Stimulated activated CD8-positive, alpha-beta memory T cell treated with anti-CD3 and anti-CD28 coated beads, Interleukin-15, amount 100 ng/mL, for 1 hour (primary cell): Measurements from ENCODE around the gene F8.
"Not testable (repeated sequence)": the region's sequence is repeated elsewhere in the genome, so short reads cannot be mapped to it uniquely, and the experiment has no call there.

Experiments
- DNase-seq: peaks from one replicate; pipeline ENCODE4 v3.0.0-alpha.2; 2020; ENCODE audit warnings: low read depth

The F8 gene

GRCh38 chrX:154816326-154816898 lies 206.1 kb downstream of the F8 start:
- DNase-seq = not testable (repeated sequence)

- DNase-seq = no peak
Measured at GRCh38 chrX:154815274-154815818, 207.2 kb downstream of the F8 start.

- no peak for DNase-seq
Measured at GRCh38 chrX:154813801-154814200, 208.7 kb downstream of the F8 start.

- DNase-seq = no peak
Measured at GRCh38 chrX:154812341-154813101, 210.0 kb downstream of the F8 start.

- DNase-seq = no peak
Measured at GRCh38 chrX:154809939-154810665, 212.4 kb downstream of the F8 start.

- no peak for DNase-seq
Measured at GRCh38 chrX:154806837-154807501, 215.6 kb downstream of the F8 start.

GRCh38 chrX:154805696-154806091 lies 216.8 kb downstream of the F8 start:
- DNase-seq = no peak

- peak; percentile 47 for DNase-seq
Measured at GRCh38 chrX:154804957-154805695, 217.4 kb downstream of the F8 start, which contains the start of gene MPP1. Gene MPP1 (minus strand): TSS chrX:154805485. CDS start chrX:154805373, 112 bp downstream.

- no peak for DNase-seq
Measured at GRCh38 chrX:154804261-154804956, 218.1 kb downstream of the F8 start.

GRCh38 chrX:154802947-154803346 lies 219.6 kb downstream of the F8 start:
- DNase-seq = no peak

- no peak for DNase-seq
Measured at GRCh38 chrX:154800478-154801210, 221.9 kb downstream of the F8 start.

GRCh38 chrX:154799556-154800348 lies 222.8 kb downstream of the F8 start:
- DNase-seq = no peak

GRCh38 chrX:154797006-154797405 lies 225.5 kb downstream of the F8 start:
- DNase-seq = no peak

- DNase-seq = no peak
Measured at GRCh38 chrX:154795016-154795415, 227.5 kb downstream of the F8 start.

- DNase-seq = no peak
Measured at GRCh38 chrX:154793084-154793795, 229.3 kb downstream of the F8 start.

- DNase-seq = no peak
Measured at GRCh38 chrX:154791939-154792338, 230.6 kb downstream of the F8 start.

GRCh38 chrX:154791467-154791866 lies 231.1 kb downstream of the F8 start:
- no peak for DNase-seq
